Measurements from ENCODE around the gene XIRP2.

DNA sequence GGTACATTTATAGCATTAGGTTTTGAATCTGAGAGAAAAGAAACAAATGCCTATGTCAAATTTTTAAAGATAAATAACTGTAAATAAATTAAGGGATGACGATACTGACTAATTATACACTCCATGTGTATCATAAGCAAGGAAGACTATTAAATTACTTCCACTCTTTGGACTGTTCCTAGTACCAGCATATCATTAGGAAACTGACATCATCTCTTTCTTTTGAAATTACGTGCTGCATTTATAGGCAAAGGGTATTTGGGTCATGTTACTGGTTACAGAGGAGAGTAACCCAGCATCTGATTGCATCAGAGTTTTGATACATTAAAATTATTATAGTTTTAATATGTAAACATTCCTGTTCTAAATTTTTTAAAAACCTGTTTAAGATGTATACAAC is 309.7 kb downstream of the XIRP2 start:
- TF ChIP-seq, protein P1, sequence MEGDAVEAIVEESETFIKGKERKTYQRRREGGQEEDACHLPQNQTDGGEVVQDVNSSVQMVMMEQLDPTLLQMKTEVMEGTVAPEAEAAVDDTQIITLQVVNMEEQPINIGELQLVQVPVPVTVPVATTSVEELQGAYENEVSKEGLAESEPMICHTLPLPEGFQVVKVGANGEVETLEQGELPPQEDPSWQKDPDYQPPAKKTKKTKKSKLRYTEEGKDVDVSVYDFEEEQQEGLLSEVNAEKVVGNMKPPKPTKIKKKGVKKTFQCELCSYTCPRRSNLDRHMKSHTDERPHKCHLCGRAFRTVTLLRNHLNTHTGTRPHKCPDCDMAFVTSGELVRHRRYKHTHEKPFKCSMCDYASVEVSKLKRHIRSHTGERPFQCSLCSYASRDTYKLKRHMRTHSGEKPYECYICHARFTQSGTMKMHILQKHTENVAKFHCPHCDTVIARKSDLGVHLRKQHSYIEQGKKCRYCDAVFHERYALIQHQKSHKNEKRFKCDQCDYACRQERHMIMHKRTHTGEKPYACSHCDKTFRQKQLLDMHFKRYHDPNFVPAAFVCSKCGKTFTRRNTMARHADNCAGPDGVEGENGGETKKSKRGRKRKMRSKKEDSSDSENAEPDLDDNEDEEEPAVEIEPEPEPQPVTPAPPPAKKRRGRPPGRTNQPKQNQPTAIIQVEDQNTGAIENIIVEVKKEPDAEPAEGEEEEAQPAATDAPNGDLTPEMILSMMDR (IDR thresholded peaks at IDR 0.05; ENCODE audit: insufficient read depth, low read depth, low read length) = no peak
- TF ChIP-seq EZH2 (IDR thresholded peaks at IDR 0.05; ENCODE audit: insufficient read depth, low read length) = no peak
